GM12878 (cell line): ENCODE results near the gene DCAF5.

Experiments used
- BHLHE40 ChIP-seq, 2 experiments: fragments of 450-650 bp in 1 of 2; IDR thresholded peaks; 2 replicates each; pipeline ENCODE4 v1.6.1; 2011 to 2017; ENCODE audit warnings: low read depth in 2 of 2, borderline replicate concordance in 1 of 2, improper control_type of control experiment in 1 of 2, low read length in 1 of 2, mild to moderate bottlenecking in 1 of 2
- EZH2 ChIP-seq: IDR thresholded peaks from 2 replicates; pipeline ENCODE4 v1.6.1; 2012; ENCODE audit warnings: low read depth, mild to moderate bottlenecking, control low read depth, inconsistent platforms, low read length, borderline replicate concordance; ENCODE audit not compliant: control insufficient read depth
- FOS ChIP-seq: IDR thresholded peaks from 3 replicates; pipeline ENCODE4 v1.6.1; 2011; ENCODE audit warnings: borderline replicate concordance; ENCODE audit not compliant: insufficient read length; ENCODE audit errors: extremely low read depth
- HDAC6 ChIP-seq: fragments of 200-600 bp; sonication (generic); IDR thresholded peaks from one replicate; pipeline ENCODE4 v1.8.0; 2017; ENCODE audit warnings: antibody characterized with exemption; ENCODE audit not compliant: unreplicated experiment
- NFXL1 ChIP-seq: fragments of 450-650 bp; IDR thresholded peaks from 2 replicates; pipeline ENCODE4 v1.6.1; 2017; ENCODE audit warnings: antibody characterized with exemption, mild to moderate bottlenecking, borderline replicate concordance
- RELA ChIP-seq: fragments of 450-650 bp; IDR thresholded peaks from 2 replicates; pipeline ENCODE4 v1.8.0; 2014; ENCODE audit warnings: borderline replicate concordance; ENCODE audit not compliant: partially characterized antibody
- RFX5 ChIP-seq: IDR thresholded peaks from 2 replicates; pipeline ENCODE4 v1.6.1; 2011; ENCODE audit warnings: low read depth, low read length, improper control_type of control experiment
- SMC3 ChIP-seq: IDR thresholded peaks from 2 replicates; pipeline ENCODE4 v1.6.1; 2011; ENCODE audit warnings: low read length, improper control_type of control experiment, borderline replicate concordance
- SREBF1 ChIP-seq: IDR thresholded peaks from 2 replicates; pipeline ENCODE4 v1.6.1; 2012; ENCODE audit warnings: mild to moderate bottlenecking, low read length
- ZNF274 ChIP-seq: IDR thresholded peaks from one replicate; pipeline ENCODE4 v1.8.0; 2011; ENCODE audit not compliant: insufficient read length, insufficient read depth
- TF ChIP-seq, protein P1 (sequence below), 3 experiments: IDR thresholded peaks in 2 of 3; conservative IDR thresholded peaks in 1 of 3; 2 replicates each; pipeline ENCODE4 v1.5.1; 2011; ENCODE audit warnings: low read depth in 3 of 3, low read length in 3 of 3, mild to moderate bottlenecking in 3 of 3, control low read depth in 2 of 3, moderate library complexity in 2 of 3, inconsistent platforms in 1 of 3, mixed read lengths in 1 of 3; ENCODE audit not compliant: control insufficient read depth in 2 of 3, insufficient read depth in 1 of 3; ENCODE audit errors: extremely low read depth in 1 of 3
- TF ChIP-seq, protein P2 (sequence below): fragments of 450-650 bp; formaldehyde crosslinking; IDR thresholded peaks from 2 replicates; pipeline ENCODE4 v1.4.0; 2020; ENCODE audit warnings: mild to moderate bottlenecking, moderate library complexity

DNA sequence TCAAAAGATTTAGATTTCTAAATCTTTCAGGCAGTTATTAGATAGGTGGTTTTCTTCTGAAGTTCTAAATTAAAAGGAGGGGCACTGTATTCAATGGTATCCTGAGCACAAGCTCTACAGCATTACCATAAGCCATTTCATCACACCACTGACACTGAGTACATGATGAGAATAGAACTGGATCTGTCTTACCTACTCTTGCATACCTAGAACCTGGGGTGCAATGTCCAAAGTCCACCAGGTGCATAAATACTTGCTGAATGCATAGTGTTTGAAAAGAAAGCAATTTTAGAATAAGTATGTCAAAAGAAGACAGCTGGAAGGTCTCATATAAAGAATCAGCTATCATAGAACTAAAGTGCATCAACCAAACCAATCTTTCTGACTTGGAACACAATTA, 88.3 kb downstream of the DCAF5 start:
- TF ChIP-seq EZH2, result no peak
- TF ChIP-seq, protein P1, sequence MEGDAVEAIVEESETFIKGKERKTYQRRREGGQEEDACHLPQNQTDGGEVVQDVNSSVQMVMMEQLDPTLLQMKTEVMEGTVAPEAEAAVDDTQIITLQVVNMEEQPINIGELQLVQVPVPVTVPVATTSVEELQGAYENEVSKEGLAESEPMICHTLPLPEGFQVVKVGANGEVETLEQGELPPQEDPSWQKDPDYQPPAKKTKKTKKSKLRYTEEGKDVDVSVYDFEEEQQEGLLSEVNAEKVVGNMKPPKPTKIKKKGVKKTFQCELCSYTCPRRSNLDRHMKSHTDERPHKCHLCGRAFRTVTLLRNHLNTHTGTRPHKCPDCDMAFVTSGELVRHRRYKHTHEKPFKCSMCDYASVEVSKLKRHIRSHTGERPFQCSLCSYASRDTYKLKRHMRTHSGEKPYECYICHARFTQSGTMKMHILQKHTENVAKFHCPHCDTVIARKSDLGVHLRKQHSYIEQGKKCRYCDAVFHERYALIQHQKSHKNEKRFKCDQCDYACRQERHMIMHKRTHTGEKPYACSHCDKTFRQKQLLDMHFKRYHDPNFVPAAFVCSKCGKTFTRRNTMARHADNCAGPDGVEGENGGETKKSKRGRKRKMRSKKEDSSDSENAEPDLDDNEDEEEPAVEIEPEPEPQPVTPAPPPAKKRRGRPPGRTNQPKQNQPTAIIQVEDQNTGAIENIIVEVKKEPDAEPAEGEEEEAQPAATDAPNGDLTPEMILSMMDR (IDR thresholded peaks at IDR 0.05 in 2 of 3, conservative IDR thresholded peaks at IDR 0.05 in 1 of 3; ENCODE audit: control insufficient read depth in 2 of 3, extremely low read depth in 1 of 3, insufficient read depth in 1 of 3, low read depth in 3 of 3, low read length in 3 of 3), result no peak
- TF ChIP-seq HDAC6, result no peak
- TF ChIP-seq ZNF274, result no peak
- no peak for TF ChIP-seq NFXL1
- TF ChIP-seq, protein P2, sequence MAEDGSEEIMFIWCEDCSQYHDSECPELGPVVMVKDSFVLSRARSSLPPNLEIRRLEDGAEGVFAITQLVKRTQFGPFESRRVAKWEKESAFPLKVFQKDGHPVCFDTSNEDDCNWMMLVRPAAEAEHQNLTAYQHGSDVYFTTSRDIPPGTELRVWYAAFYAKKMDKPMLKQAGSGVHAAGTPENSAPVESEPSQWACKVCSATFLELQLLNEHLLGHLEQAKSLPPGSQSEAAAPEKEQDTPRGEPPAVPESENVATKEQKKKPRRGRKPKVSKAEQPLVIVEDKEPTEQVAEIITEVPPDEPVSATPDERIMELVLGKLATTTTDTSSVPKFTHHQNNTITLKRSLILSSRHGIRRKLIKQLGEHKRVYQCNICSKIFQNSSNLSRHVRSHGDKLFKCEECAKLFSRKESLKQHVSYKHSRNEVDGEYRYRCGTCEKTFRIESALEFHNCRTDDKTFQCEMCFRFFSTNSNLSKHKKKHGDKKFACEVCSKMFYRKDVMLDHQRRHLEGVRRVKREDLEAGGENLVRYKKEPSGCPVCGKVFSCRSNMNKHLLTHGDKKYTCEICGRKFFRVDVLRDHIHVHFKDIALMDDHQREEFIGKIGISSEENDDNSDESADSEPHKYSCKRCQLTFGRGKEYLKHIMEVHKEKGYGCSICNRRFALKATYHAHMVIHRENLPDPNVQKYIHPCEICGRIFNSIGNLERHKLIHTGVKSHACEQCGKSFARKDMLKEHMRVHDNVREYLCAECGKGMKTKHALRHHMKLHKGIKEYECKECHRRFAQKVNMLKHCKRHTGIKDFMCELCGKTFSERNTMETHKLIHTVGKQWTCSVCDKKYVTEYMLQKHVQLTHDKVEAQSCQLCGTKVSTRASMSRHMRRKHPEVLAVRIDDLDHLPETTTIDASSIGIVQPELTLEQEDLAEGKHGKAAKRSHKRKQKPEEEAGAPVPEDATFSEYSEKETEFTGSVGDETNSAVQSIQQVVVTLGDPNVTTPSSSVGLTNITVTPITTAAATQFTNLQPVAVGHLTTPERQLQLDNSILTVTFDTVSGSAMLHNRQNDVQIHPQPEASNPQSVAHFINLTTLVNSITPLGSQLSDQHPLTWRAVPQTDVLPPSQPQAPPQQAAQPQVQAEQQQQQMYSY, result no peak
- no peak for TF ChIP-seq SREBF1
- TF ChIP-seq BHLHE40 (IDR thresholded peaks at IDR 0.05; ENCODE audit: borderline replicate concordance in 1 of 2, low read depth in 2 of 2, low read length in 1 of 2), result no peak
- TF ChIP-seq SMC3, result no peak
- TF ChIP-seq RELA, result no peak
- TF ChIP-seq RFX5, result no peak
- no peak for TF ChIP-seq FOS
